ENCODE measurements around the gene SEPTIN8.
"Not testable (repeated sequence)": the region's sequence is repeated elsewhere in the genome, so short reads cannot be mapped to it uniquely, and the experiment has no call there.

Gene SEPTIN8

GRCh38 chr5:132807163-132807838 lies 30.3 kb upstream of the SEPTIN8 start:
- H3F3A ChIP-seq (ENCODE audit: low read depth): no peaks in the 10 kb centered on the region
- H3K9me2 ChIP-seq (replicated peaks; ENCODE audit: low read depth, low read length): no peaks in the 10 kb centered on the region
- H3K36me3 ChIP-seq (ENCODE audit: insufficient read depth, low read length): no peaks in the 10 kb centered on the region
- H3K4me2 ChIP-seq (ENCODE audit: low read depth, low read length, poor library complexity, severe bottlenecking): no peak overlapping the region
- H3K4me1 ChIP-seq (ENCODE audit: insufficient read depth, low read length, poor library complexity, severe bottlenecking): no peaks in the 10 kb centered on the region
- no peak overlapping the region for H2AFZ ChIP-seq (ENCODE audit: low read length)
- no peak overlapping the region for H3K4me3 ChIP-seq (ENCODE audit: low read length, poor library complexity, severe bottlenecking)
- no peaks in the 10 kb centered on the region for H3K27me3 ChIP-seq (ENCODE audit: insufficient read depth, low read length, poor library complexity, severe bottlenecking)
- H3K9ac ChIP-seq (ENCODE audit: low read depth, low read length, poor library complexity, severe bottlenecking): no peak overlapping the region
- no peaks in the 10 kb centered on the region for H4K20me1 ChIP-seq (ENCODE audit: insufficient read depth, low read length, poor library complexity, severe bottlenecking)
- no peaks in the 10 kb centered on the region for H3K79me2 ChIP-seq (ENCODE audit: insufficient read depth, low read length)
- TF ChIP-seq EZH2phosphoT487 (IDR thresholded peaks at IDR 0.05; ENCODE audit: borderline replicate concordance): no peak
- TF ChIP-seq CTCF (conservative IDR thresholded peaks at IDR 0.05; ENCODE audit: low read length): no peak
- H3K9me3 ChIP-seq (ENCODE audit: insufficient read depth, low read depth, low read length): no peaks in the 10 kb centered on the region

GRCh38 chr5:132806804-132807162 lies 29.7 kb upstream of the SEPTIN8 start:
- not testable (repeated sequence) for H3K4me2 ChIP-seq (ENCODE audit: low read depth, low read length, poor library complexity, severe bottlenecking); H3K27me3 ChIP-seq (ENCODE audit: insufficient read depth, low read length, poor library complexity, severe bottlenecking); H3F3A ChIP-seq (ENCODE audit: low read depth); H3K36me3 ChIP-seq (ENCODE audit: insufficient read depth, low read length); H3K79me2 ChIP-seq (ENCODE audit: insufficient read depth, low read length); H2AFZ ChIP-seq (ENCODE audit: low read length); H3K4me3 ChIP-seq (ENCODE audit: low read length, poor library complexity, severe bottlenecking); H4K20me1 ChIP-seq (ENCODE audit: insufficient read depth, low read length, poor library complexity, severe bottlenecking); H3K9me2 ChIP-seq (replicated peaks; ENCODE audit: low read depth, low read length); H3K9me3 ChIP-seq (ENCODE audit: insufficient read depth, low read depth, low read length); H3K9ac ChIP-seq (ENCODE audit: low read depth, low read length, poor library complexity, severe bottlenecking); H3K4me1 ChIP-seq (ENCODE audit: insufficient read depth, low read length, poor library complexity, severe bottlenecking)

GRCh38 chr5:132805872-132806271 lies 28.8 kb upstream of the SEPTIN8 start:
- H2AFZ ChIP-seq (ENCODE audit: low read length); H3K79me2 ChIP-seq (ENCODE audit: insufficient read depth, low read length); H3K27me3 ChIP-seq (ENCODE audit: insufficient read depth, low read length, poor library complexity, severe bottlenecking); H3K4me2 ChIP-seq (ENCODE audit: low read depth, low read length, poor library complexity, severe bottlenecking); H3K36me3 ChIP-seq (ENCODE audit: insufficient read depth, low read length); H3K9me2 ChIP-seq (replicated peaks; ENCODE audit: low read depth, low read length); H3F3A ChIP-seq (ENCODE audit: low read depth); H3K4me3 ChIP-seq (ENCODE audit: low read length, poor library complexity, severe bottlenecking); H4K20me1 ChIP-seq (ENCODE audit: insufficient read depth, low read length, poor library complexity, severe bottlenecking); H3K9me3 ChIP-seq (ENCODE audit: insufficient read depth, low read depth, low read length); H3K4me1 ChIP-seq (ENCODE audit: insufficient read depth, low read length, poor library complexity, severe bottlenecking); H3K9ac ChIP-seq (ENCODE audit: low read depth, low read length, poor library complexity, severe bottlenecking): not testable (repeated sequence)

GRCh38 chr5:132804219-132804618 lies 27.2 kb upstream of the SEPTIN8 start:
- not testable (repeated sequence) for H4K20me1 ChIP-seq (ENCODE audit: insufficient read depth, low read length, poor library complexity, severe bottlenecking); H3K4me3 ChIP-seq (ENCODE audit: low read length, poor library complexity, severe bottlenecking); H3K9me2 ChIP-seq (replicated peaks; ENCODE audit: low read depth, low read length); H3K27me3 ChIP-seq (ENCODE audit: insufficient read depth, low read length, poor library complexity, severe bottlenecking); H3K4me2 ChIP-seq (ENCODE audit: low read depth, low read length, poor library complexity, severe bottlenecking); H3K36me3 ChIP-seq (ENCODE audit: insufficient read depth, low read length); H3F3A ChIP-seq (ENCODE audit: low read depth); H3K79me2 ChIP-seq (ENCODE audit: insufficient read depth, low read length); H2AFZ ChIP-seq (ENCODE audit: low read length); H3K9ac ChIP-seq (ENCODE audit: low read depth, low read length, poor library complexity, severe bottlenecking); H3K4me1 ChIP-seq (ENCODE audit: insufficient read depth, low read length, poor library complexity, severe bottlenecking); H3K9me3 ChIP-seq (ENCODE audit: insufficient read depth, low read depth, low read length)

DNA sequence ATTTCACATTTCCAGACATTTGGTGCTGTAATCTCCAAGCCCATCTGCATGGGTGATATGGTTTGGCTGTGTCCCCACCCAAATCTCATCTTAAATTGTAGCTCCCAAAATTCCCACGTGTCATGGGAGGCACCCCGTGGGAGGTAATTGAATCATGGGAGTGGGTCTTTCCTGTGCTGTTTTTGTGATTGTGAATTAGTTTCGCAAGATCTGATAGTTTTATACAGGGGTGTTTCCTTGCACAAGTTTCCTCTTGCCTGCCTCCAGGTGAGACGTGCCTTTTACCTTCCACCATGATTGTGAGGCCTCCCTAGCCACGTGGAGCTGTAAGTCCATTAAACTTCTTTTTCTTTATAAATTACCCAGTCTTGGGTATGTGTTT lies 25.6 kb upstream of the SEPTIN8 start:
- not testable (repeated sequence) for H3K9ac ChIP-seq (ENCODE audit: low read depth, low read length, poor library complexity, severe bottlenecking); H3K9me2 ChIP-seq (replicated peaks; ENCODE audit: low read depth, low read length); H2AFZ ChIP-seq (ENCODE audit: low read length); H3K4me3 ChIP-seq (ENCODE audit: low read length, poor library complexity, severe bottlenecking); H3K4me1 ChIP-seq (ENCODE audit: insufficient read depth, low read length, poor library complexity, severe bottlenecking); H3K9me3 ChIP-seq (ENCODE audit: insufficient read depth, low read depth, low read length); H3F3A ChIP-seq (ENCODE audit: low read depth); H3K27me3 ChIP-seq (ENCODE audit: insufficient read depth, low read length, poor library complexity, severe bottlenecking); H3K4me2 ChIP-seq (ENCODE audit: low read depth, low read length, poor library complexity, severe bottlenecking); H3K79me2 ChIP-seq (ENCODE audit: insufficient read depth, low read length); H4K20me1 ChIP-seq (ENCODE audit: insufficient read depth, low read length, poor library complexity, severe bottlenecking); H3K36me3 ChIP-seq (ENCODE audit: insufficient read depth, low read length)
